COLO668 (cell line): Measurements from ENCODE around the gene NUDT7.

Experiments used
- DNase-seq: peaks from one replicate; lab custom pipeline; 2025; ENCODE audit not compliant: unreplicated experiment; lab: John Stamatoyannopoulos, UW

The NUDT7 gene

GRCh38 chr16:77722309-77723107 is at the start of gene NUDT7:
TSS of gene NUDT7 (plus strand) at chr16:77722514. CDS start at chr16:77722583, 69 bp downstream.
- DNase-seq: peak; percentile 98

DNA sequence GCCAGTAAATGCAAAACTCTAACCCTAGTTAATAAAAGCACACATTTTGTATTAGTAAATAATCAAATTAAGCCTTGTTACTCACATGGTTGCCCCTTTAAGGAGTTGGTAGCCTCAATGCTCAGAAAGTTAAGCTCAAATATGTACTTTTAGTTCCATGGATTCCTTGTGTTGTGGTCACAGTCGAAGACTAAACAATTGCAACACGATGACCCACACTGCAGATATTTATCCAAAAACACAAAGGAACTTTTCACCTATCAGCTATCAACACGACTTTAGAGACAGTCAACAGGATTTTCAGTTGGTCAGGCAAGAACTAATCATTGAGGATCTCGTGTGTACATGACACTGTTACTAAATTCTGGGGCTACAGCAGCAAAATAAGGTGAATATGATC is 47.4 kb upstream of the NUDT7 start:
- no peak for DNase-seq

GRCh38 chr16:77675464-77676324 is 46.6 kb upstream of the NUDT7 start:
- peak; percentile 78 for DNase-seq

GRCh38 chr16:77677129-77677528 is 45.2 kb upstream of the NUDT7 start:
- DNase-seq: no peak

GRCh38 chr16:77679391-77679790 is 42.9 kb upstream of the NUDT7 start:
- no peak for DNase-seq

- DNase-seq: no peak
These were observed 42.4 kb upstream of the NUDT7 start for GRCh38 chr16:77679901-77680300.

DNA sequence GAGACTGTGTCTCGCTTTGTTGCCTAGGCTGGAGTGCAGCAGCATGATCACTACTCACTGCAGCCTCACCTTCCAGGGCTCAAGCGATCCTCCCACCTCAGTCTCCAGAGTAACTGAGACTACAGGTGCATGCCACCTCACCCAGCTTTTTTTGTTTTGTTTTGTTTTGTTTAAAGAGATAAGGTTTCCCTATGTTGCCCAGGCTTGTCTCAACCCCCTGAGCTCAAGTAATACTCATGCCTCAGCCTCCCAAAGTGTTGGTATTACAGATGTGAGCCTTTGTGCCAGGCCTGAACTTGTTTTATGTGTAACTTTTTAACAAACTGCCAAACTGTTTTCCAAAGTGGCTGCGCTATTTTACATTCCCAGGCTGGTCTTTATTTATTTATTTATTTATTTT is 41.8 kb upstream of the NUDT7 start:
- DNase-seq: no peak

- no peak for DNase-seq
These were observed 39.7 kb upstream of the NUDT7 start for GRCh38 chr16:77682586-77682985.

DNA sequence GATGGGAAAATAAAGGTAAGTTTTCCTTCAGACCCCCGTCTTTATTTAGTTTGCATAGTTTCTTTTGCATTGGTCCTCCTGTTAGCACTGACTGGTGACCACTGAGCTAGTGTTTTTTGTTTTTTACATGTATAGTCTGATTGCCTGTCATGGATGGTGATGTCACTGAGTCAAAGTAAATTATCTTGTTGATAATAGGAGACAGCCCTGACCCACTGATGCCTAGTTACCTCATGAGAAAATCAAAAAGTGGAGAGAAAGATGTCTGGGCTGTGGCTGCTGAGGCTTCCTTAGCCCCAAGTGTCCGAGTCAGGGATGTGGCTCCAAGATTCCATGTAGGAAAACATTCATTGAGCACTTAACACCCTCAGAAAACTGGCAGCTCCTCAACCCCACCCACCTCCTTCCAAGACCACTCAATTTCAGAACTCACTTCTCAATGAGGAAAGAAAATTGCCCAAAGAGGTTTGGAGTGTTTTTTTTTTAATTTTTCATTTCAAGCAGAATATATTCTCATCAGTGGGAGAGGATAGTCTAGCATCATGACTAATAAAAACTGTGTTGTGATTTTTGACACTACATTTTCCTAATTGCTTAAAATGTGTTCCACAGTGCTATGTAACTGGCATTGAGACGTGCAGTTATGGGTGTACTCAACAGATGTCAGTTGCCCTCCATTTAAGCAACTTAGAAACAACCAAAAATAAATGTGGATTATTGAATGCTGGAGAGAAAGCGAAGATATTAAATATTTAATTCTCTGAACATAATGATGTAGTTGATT is 38.7 kb upstream of the NUDT7 start:
- no peak for DNase-seq

GRCh38 chr16:77684181-77684526 is 38.2 kb upstream of the NUDT7 start:
- DNase-seq: no peak

DNA sequence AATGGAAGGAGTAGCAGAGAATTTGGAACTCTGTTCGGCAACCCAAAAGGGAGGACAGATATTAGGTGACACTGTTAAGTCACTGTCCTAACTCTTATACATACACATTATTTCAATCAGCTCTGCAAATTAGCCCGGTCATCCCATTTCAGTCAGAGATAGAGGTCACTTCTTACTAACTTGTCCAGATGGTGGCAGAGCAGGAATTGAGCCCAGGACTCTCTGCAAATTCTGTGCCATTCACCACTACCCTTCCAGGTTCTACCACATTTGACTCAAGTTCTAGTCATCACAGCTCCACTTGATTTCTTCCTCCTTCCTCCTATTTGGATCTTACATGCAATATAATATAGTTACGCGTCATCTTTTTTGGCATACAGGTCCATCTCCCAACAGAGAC is 35.9 kb upstream of the NUDT7 start:
- no peak for DNase-seq

DNA sequence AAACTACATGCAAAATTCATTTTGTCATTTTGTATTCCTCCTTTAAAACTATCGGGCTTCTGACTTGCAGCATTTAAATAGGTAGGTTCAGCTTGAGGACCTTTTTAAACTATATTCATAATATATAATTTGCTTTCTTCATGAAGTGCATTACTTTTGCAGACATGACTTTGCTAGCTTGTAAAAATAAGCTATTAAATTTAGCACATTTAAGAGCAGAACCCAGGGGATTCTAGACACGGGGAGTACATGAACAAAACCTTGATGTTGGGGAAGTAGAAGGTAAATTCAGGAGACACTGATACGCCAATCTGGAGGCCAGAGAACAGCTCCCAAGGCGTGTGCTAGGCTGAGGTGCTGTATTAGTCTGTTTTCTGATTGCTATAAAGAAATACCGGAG is 32.3 kb upstream of the NUDT7 start:
- no peak for DNase-seq

GRCh38 chr16:77690416-77690815 is 31.9 kb upstream of the NUDT7 start:
- no peak for DNase-seq

DNA sequence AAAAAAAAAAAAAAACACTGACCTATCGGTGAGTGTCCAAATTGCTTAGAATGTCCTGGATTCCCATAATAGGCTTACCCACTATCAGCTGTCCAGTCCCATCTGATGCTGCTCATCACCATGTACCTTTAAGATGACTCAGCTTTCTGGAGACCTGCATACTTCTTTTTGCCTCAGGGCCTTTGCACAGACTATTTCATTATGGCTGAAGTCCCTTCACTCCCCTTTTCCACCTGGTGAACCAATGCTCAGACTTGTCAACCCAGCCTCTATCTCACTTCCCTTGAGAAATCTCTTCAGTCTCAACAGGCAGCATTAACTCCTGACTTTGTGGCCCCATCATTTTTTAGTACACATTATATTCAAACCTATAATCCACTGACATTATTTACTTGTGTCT is 29.7 kb upstream of the NUDT7 start:
- DNase-seq: no peak

- no peak for DNase-seq
These were observed 26.2 kb upstream of the NUDT7 start for GRCh38 chr16:77696149-77696548.

- DNase-seq: no peak
These were observed 21.5 kb upstream of the NUDT7 start for GRCh38 chr16:77700846-77701245.

DNA sequence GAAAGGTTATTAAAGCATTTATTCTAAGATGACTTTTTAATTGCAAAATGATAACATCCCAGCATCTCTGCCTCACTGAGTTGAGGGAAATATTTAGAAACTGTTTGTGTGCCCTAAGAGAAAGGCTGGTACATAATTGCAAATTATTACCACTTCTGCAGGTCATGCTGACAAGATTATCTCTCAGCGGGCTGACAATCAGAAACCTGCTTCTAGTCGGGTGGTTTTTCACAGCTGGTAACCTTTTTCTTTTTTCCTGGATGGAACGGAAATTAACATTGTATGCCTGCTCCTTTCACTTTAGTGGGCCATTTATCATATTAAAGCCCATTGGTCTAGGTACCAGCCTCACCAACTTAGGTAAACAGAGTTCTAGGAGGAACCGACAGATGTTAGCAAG is 17.0 kb upstream of the NUDT7 start:
- DNase-seq: no peak

DNA sequence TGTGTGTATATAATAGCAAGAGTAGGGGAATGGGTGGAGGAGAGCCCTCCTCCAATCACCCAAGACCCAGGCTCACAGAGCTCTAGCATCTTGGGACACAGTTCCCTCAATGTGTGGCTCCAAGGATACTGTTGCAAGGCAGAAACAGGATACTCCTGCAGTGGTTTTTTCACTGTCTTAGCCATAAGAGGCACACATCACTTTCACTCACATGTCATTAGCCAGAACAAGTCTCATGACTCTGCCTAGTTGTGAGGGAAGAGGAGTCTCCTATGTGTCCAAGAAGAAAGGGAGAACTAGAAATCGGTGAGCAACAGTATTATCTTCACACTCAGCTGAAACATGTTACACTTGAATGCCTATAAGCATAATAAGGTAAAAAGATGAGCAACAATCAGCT is 11.1 kb upstream of the NUDT7 start:
- DNase-seq: no peak

- no peak for DNase-seq
These were observed 10.5 kb upstream of the NUDT7 start for GRCh38 chr16:77711775-77712174.

- no peak for DNase-seq
These were observed 7.2 kb upstream of the NUDT7 start for GRCh38 chr16:77715145-77715544.

DNA sequence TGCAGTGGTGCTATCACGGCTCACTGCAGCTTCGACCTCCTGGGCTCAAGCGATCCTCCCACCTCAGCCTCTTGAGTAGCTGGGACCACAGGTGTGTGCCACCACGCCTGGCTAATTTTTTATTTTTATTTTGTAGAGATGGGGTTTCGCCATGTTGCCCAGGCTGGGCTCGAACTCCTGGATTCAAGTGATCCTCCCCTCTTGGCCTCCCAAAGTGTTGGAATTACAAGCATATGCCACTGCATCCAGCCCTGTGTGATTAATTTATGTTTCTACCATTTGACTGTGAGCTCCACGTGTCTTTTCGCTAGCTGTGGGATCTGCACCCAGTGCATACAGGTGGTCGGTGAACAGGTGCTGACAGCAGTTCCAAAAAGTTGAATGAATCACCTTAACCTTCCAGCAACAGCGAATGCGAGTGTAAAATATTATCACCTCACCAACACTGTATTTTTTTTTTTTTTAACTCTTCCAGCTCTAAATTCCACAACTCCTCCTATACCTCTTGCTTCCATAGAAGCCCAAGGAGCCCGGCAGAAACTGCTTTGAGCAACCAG is 484 bp upstream of the NUDT7 start:
- DNase-seq: no peak
